ENCODE data around the gene PTPRE.

- no peak for TF ChIP-seq CTCF (IDR thresholded peaks at IDR 0.05)
- TF ChIP-seq, protein P1, sequence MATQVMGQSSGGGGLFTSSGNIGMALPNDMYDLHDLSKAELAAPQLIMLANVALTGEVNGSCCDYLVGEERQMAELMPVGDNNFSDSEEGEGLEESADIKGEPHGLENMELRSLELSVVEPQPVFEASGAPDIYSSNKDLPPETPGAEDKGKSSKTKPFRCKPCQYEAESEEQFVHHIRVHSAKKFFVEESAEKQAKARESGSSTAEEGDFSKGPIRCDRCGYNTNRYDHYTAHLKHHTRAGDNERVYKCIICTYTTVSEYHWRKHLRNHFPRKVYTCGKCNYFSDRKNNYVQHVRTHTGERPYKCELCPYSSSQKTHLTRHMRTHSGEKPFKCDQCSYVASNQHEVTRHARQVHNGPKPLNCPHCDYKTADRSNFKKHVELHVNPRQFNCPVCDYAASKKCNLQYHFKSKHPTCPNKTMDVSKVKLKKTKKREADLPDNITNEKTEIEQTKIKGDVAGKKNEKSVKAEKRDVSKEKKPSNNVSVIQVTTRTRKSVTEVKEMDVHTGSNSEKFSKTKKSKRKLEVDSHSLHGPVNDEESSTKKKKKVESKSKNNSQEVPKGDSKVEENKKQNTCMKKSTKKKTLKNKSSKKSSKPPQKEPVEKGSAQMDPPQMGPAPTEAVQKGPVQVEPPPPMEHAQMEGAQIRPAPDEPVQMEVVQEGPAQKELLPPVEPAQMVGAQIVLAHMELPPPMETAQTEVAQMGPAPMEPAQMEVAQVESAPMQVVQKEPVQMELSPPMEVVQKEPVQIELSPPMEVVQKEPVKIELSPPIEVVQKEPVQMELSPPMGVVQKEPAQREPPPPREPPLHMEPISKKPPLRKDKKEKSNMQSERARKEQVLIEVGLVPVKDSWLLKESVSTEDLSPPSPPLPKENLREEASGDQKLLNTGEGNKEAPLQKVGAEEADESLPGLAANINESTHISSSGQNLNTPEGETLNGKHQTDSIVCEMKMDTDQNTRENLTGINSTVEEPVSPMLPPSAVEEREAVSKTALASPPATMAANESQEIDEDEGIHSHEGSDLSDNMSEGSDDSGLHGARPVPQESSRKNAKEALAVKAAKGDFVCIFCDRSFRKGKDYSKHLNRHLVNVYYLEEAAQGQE (IDR thresholded peaks at IDR 0.05; ENCODE audit: low read depth, low read length): no peak
- TF ChIP-seq YY1 (IDR thresholded peaks at IDR 0.05; ENCODE audit: low read depth): no peak
These were observed 156.8 kb downstream of the PTPRE start for GRCh38 chr10:128063736-128064107.
